HepG2 (cell line): ENCODE results near the gene NAT10. TPM values are rescaled to one million over a fixed set of nuclear protein-coding genes. Genes with fewer than 3 reads are reported as not detected.

Experiments
- CEBPZ ChIP-seq: IDR thresholded peaks from 2 replicates; pipeline ENCODE4 v1.6.1; 2012; ENCODE audit warnings: low read length, improper control_type of control experiment
- MNT ChIP-seq: fragments of 450-650 bp; IDR thresholded peaks from 2 replicates; pipeline ENCODE4 v1.6.1; 2016
- RBM22 ChIP-seq: fragments of 200-400 bp; formaldehyde crosslinking; optimal IDR thresholded peaks from 2 replicates; pipeline ENCODE3; 2017; ENCODE audit warnings: mild to moderate bottlenecking, low read length, moderate library complexity
- ZNF430 ChIP-seq: sonication (generic); formaldehyde crosslinking; IDR thresholded peaks from 2 replicates; pipeline ENCODE4 v1.9.0; 2021; ENCODE audit warnings: mild to moderate bottlenecking, missing genetic modification reagents
- ZNF646 ChIP-seq: sonication (generic); formaldehyde crosslinking; IDR thresholded peaks from 2 replicates; pipeline ENCODE4 v1.9.0; 2021; ENCODE audit warnings: mild to moderate bottlenecking, missing genetic modification reagents
- polyA plus RNA-seq, 8 experiments: library from polyadenylated mRNA; depleted of rRNA in 3 of 8; stranded (reverse) in 7 of 8; unstranded in 1 of 8; fragments of >200 nt; fragmentation: Illumina TruSeq in 4 of 8; extraction: Trizol in 4 of 8; gene quantifications; 2 replicates each; pipeline versions ENCODE4 v1.2.1 to v1.2.3, GENCODE V29; 2011 to 2016; ENCODE audit warnings: low read depth in 4 of 8, missing spikeins in 1 of 8, mixed read lengths in 1 of 8; ENCODE audit not compliant: insufficient read depth in 1 of 8
- total RNA-seq, 5 experiments: library from RNA; depleted of rRNA; stranded (reverse); fragments of >200 nt; fragmentation: Illumina TruSeq; extraction: Trizol; gene quantifications; 2 replicates each; pipeline ENCODE4 v1.2.3, GENCODE V29; 2016; ENCODE audit warnings: low read depth in 1 of 5

NAT10 gene
- total and polyA plus RNA-seq, 2 of the 13 experiments (the other 11 are each of a cell fraction or from before 2014, with no cell fraction given): 33.9 to 51.9 TPM

GRCh38 chr11:34111722-34112270, 6.4 kb downstream of the NAT10 start (continued):
- no peak for TF ChIP-seq ZNF646
- no peak for TF ChIP-seq ZNF430 (CRISPR knock-in tag)
- TF ChIP-seq MNT: no peak
- TF ChIP-seq CEBPZ: no peak
- TF ChIP-seq RBM22: no peak
